ENCODE results near the gene PRR29.

GRCh38 chr17:64024781-64025731, 26.9 kb downstream of the PRR29 start:
- TF ChIP-seq, protein P1, sequence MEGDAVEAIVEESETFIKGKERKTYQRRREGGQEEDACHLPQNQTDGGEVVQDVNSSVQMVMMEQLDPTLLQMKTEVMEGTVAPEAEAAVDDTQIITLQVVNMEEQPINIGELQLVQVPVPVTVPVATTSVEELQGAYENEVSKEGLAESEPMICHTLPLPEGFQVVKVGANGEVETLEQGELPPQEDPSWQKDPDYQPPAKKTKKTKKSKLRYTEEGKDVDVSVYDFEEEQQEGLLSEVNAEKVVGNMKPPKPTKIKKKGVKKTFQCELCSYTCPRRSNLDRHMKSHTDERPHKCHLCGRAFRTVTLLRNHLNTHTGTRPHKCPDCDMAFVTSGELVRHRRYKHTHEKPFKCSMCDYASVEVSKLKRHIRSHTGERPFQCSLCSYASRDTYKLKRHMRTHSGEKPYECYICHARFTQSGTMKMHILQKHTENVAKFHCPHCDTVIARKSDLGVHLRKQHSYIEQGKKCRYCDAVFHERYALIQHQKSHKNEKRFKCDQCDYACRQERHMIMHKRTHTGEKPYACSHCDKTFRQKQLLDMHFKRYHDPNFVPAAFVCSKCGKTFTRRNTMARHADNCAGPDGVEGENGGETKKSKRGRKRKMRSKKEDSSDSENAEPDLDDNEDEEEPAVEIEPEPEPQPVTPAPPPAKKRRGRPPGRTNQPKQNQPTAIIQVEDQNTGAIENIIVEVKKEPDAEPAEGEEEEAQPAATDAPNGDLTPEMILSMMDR (IDR thresholded peaks at IDR 0.05; ENCODE audit: poor library complexity, severe bottlenecking) = no peak
- TF ChIP-seq RAD21 (conservative IDR thresholded peaks at IDR 0.05) (no peak), MXI1 (conservative IDR thresholded peaks at IDR 0.05; ENCODE audit: poor library complexity, severe bottlenecking) (no peak), TAF1 (IDR thresholded peaks at IDR 0.05; ENCODE audit: low read depth) (no peak), EP300 (conservative IDR thresholded peaks at IDR 0.05; ENCODE audit: poor library complexity, severe bottlenecking) (no peak), POLR2AphosphoS5 (IDR thresholded peaks at IDR 0.05) (no peak)
